GM19025 (cell line): ENCODE data around the gene FDX2.
"Not testable (repeated sequence)": the region's sequence is repeated elsewhere in the genome, so short reads cannot be mapped to it uniquely, and the experiment has no call there.

Experiments
- ATAC-seq: cut with Tn5 transposase; IDR thresholded peaks from one replicate; pipeline ENCODE4 v1.9.1; 2021; ENCODE audit warnings: mild to moderate bottlenecking, low read depth, moderate library complexity; ENCODE audit not compliant: unreplicated experiment

Gene FDX2

GRCh38 chr19:10315335-10316214 lies at the start of gene FDX2:
FDX2 (minus strand) TSS chr19:10316015; CDS start chr19:10315996, 19 bp downstream.
- ATAC-seq, result peak; percentile 59

GRCh38 chr19:10365518-10365917 lies 49.7 kb upstream of the FDX2 start:
- ATAC-seq, result no peak

- ATAC-seq, result no peak
Measured at GRCh38 chr19:10364644-10365043, 48.8 kb upstream of the FDX2 start.

GRCh38 chr19:10363789-10364281 lies 48.0 kb upstream of the FDX2 start:
- no peak for ATAC-seq

- no peak for ATAC-seq
Measured at GRCh38 chr19:10362259-10362658, 46.4 kb upstream of the FDX2 start.

GRCh38 chr19:10361569-10362011 lies 45.8 kb upstream of the FDX2 start:
- ATAC-seq, result no peak

GRCh38 chr19:10356431-10356830 lies 40.6 kb upstream of the FDX2 start:
- ATAC-seq, result no peak

GRCh38 chr19:10353793-10354391 lies 38.1 kb upstream of the FDX2 start:
- ATAC-seq, result no peak

- ATAC-seq, result no peak
Measured at GRCh38 chr19:10352764-10353671, 37.2 kb upstream of the FDX2 start.

- ATAC-seq, result no peak
Measured at GRCh38 chr19:10346509-10346908, 30.7 kb upstream of the FDX2 start.

GRCh38 chr19:10344780-10345179 lies 29.0 kb upstream of the FDX2 start:
- ATAC-seq, result no peak

- ATAC-seq, result no peak
Measured at GRCh38 chr19:10343495-10343894, 27.7 kb upstream of the FDX2 start.

GRCh38 chr19:10339977-10340376 lies 24.2 kb upstream of the FDX2 start:
- ATAC-seq, result no peak

GRCh38 chr19:10339380-10339960 lies 23.7 kb upstream of the FDX2 start, which contains the start of gene ICAM3:
ICAM3 (minus strand) TSS chr19:10339624; CDS start chr19:10339614, 10 bp downstream.
- peak; percentile 67 for ATAC-seq

GRCh38 chr19:10338940-10339339 lies 23.1 kb upstream of the FDX2 start:
- ATAC-seq, result no peak

GRCh38 chr19:10336725-10337124 lies 20.9 kb upstream of the FDX2 start:
- ATAC-seq, result not testable (repeated sequence)

- ATAC-seq, result no peak
Measured at GRCh38 chr19:10335352-10335985, 19.7 kb upstream of the FDX2 start.

- no peak for ATAC-seq
Measured at GRCh38 chr19:10334588-10335351, 19.0 kb upstream of the FDX2 start.
